H1 (cell line): Measurements from ENCODE around the gene KNDC1.

Source experiments
- CHD2 ChIP-seq: IDR thresholded peaks from 2 replicates; pipeline ENCODE4 v1.6.1; 2012; ENCODE audit warnings: low read length, improper control_type of control experiment
- EZH2 ChIP-seq: fragments of 200-600 bp; sonication (generic); IDR thresholded peaks from 2 replicates; pipeline ENCODE4 v1.7.1; 2012; ENCODE audit warnings: low read depth, mild to moderate bottlenecking, moderate library complexity, low read length, inconsistent platforms; ENCODE audit not compliant: severe bottlenecking
- KDM5A ChIP-seq: fragments of 200-600 bp; IDR thresholded peaks from 2 replicates; pipeline ENCODE4 v1.7.1; 2012; ENCODE audit warnings: mild to moderate bottlenecking, low read length, inconsistent platforms, mixed read lengths
- SIRT6 ChIP-seq: IDR thresholded peaks from one replicate; pipeline ENCODE4 v1.7.1; 2012; ENCODE audit warnings: low read length, inconsistent platforms
- SP1 ChIP-seq: IDR thresholded peaks from 2 replicates; pipeline ENCODE4 v1.6.1; 2011; ENCODE audit warnings: low read depth, low read length
- TF ChIP-seq, protein P1 (sequence below), 3 experiments: IDR thresholded peaks; 1 replicate in 2 of 3; 2 replicates in 1 of 3; pipeline versions ENCODE4 v1.5.1 to v1.6.1; 2011; ENCODE audit warnings: low read length in 3 of 3, mild to moderate bottlenecking in 3 of 3, inconsistent platforms in 2 of 3, low read depth in 1 of 3, moderate library complexity in 1 of 3; ENCODE audit not compliant: insufficient read depth in 1 of 3; ENCODE audit errors: control extremely low read depth in 1 of 3

DNA sequence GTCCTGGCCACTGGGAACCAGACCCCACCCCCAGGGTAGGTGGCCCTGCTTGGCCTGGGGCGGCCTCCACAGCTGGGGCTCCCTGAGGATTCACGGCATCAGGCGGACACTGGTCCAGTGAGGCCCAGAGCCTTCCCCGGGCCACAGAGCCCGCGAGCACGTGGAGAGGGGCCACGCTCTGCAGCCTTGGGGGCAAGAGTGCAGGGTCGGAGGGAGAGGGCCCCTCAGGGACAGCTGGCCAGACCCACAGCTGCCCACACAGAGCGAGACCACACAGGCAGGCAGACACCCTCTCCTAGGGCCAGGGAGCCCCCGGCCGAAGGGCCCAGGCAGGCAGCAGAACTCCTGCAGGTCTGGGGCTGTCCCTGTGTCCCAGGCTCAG is 88.3 kb downstream of the KNDC1 start:
- no peak for TF ChIP-seq SP1
- no peak for TF ChIP-seq KDM5A
- TF ChIP-seq SIRT6 = no peak
- TF ChIP-seq, protein P1, sequence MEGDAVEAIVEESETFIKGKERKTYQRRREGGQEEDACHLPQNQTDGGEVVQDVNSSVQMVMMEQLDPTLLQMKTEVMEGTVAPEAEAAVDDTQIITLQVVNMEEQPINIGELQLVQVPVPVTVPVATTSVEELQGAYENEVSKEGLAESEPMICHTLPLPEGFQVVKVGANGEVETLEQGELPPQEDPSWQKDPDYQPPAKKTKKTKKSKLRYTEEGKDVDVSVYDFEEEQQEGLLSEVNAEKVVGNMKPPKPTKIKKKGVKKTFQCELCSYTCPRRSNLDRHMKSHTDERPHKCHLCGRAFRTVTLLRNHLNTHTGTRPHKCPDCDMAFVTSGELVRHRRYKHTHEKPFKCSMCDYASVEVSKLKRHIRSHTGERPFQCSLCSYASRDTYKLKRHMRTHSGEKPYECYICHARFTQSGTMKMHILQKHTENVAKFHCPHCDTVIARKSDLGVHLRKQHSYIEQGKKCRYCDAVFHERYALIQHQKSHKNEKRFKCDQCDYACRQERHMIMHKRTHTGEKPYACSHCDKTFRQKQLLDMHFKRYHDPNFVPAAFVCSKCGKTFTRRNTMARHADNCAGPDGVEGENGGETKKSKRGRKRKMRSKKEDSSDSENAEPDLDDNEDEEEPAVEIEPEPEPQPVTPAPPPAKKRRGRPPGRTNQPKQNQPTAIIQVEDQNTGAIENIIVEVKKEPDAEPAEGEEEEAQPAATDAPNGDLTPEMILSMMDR (IDR thresholded peaks at IDR 0.05; ENCODE audit: control extremely low read depth in 1 of 3, insufficient read depth in 1 of 3, low read depth in 1 of 3, low read length in 3 of 3) = no peak
- TF ChIP-seq CHD2 = no peak
- TF ChIP-seq EZH2 = no peak
